HG03175 (cell line): ENCODE measurements around the gene NR3C1.

Source experiments
- ATAC-seq: cut with Tn5 transposase; IDR thresholded peaks from one replicate; pipeline ENCODE4 v1.9.1; 2021; ENCODE audit warnings: mild to moderate bottlenecking, moderate library complexity; ENCODE audit not compliant: unreplicated experiment

NR3C1 gene

GRCh38 chr5:143426437-143426991 lies 23.0 kb upstream of the NR3C1 start:
- ATAC-seq = peak; percentile 73

GRCh38 chr5:143425835-143426234 lies 22.3 kb upstream of the NR3C1 start:
- no peak for ATAC-seq

GRCh38 chr5:143418140-143418866 lies 14.8 kb upstream of the NR3C1 start:
- no peak for ATAC-seq

- no peak for ATAC-seq
Measured at GRCh38 chr5:143417503-143418139, 14.1 kb upstream of the NR3C1 start.

- no peak for ATAC-seq
Measured at GRCh38 chr5:143416411-143416810, 12.9 kb upstream of the NR3C1 start.

- peak; percentile 76 for ATAC-seq
Measured at GRCh38 chr5:143413958-143414669, 10.6 kb upstream of the NR3C1 start.

- no peak for ATAC-seq
Measured at GRCh38 chr5:143412661-143413342, 9.3 kb upstream of the NR3C1 start.

GRCh38 chr5:143409926-143410325 lies 6.4 kb upstream of the NR3C1 start:
- no peak for ATAC-seq

- ATAC-seq = no peak
Measured at GRCh38 chr5:143406408-143406807, 2.9 kb upstream of the NR3C1 start.

GRCh38 chr5:143405849-143406098 lies 2.3 kb upstream of the NR3C1 start:
- ATAC-seq = no peak

GRCh38 chr5:143405063-143405848 lies 1.8 kb upstream of the NR3C1 start:
- ATAC-seq = peak; percentile 36

GRCh38 chr5:143404416-143405062 lies 1.1 kb upstream of the NR3C1 start:
- ATAC-seq = peak; percentile 25

- ATAC-seq = peak; percentile 6
Measured at GRCh38 chr5:143403334-143403592, 223 bp downstream of the NR3C1 start.

GRCh38 chr5:143402553-143403333 lies 743 bp downstream of the NR3C1 start:
- ATAC-seq = no peak

GRCh38 chr5:143402017-143402552 lies 1.4 kb downstream of the NR3C1 start:
- no peak for ATAC-seq

GRCh38 chr5:143401227-143402016 lies 2.1 kb downstream of the NR3C1 start:
- no peak for ATAC-seq

GRCh38 chr5:143400541-143401226 lies 2.8 kb downstream of the NR3C1 start:
- ATAC-seq = no peak
